Transverse colon (tissue), 4 donors: ENCODE measurements around the gene RABGGTA.

ENCODE experiments used
- CTCF ChIP-seq, 5 experiments: fragments of 200-600 bp in 3 of 5; fragments of 450-650 bp in 2 of 5; sonication (generic) in 3 of 5; IDR thresholded peaks; 1 replicate in 2 of 5; 2 replicates in 3 of 5; pipeline ENCODE4 v1.5.1; 2016 to 2017; ENCODE audit warnings: antibody characterized with exemption in 5 of 5, inconsistent platforms in 3 of 5, mild to moderate bottlenecking in 2 of 5, moderate library complexity in 1 of 5
- EP300 ChIP-seq: sonication (generic); formaldehyde crosslinking; IDR thresholded peaks from one replicate; pipeline ENCODE4 v1.6.1; 2017; ENCODE audit warnings: antibody characterized with exemption, low read depth
- POLR2A ChIP-seq: fragments of 450-650 bp; IDR thresholded peaks from one replicate; pipeline ENCODE4 v1.6.1; 2016; ENCODE audit warnings: antibody characterized with exemption, mild to moderate bottlenecking, moderate library complexity
- POLR2AphosphoS5 ChIP-seq, 3 donors: sonication (generic); formaldehyde crosslinking; IDR thresholded peaks; one replicate each; pipeline ENCODE4 v1.6.1; 2016; ENCODE audit warnings: antibody characterized with exemption in 3 of 3

- TF ChIP-seq EP300 (no peak), POLR2A (no peak), CTCF (IDR thresholded peaks at IDR 0.05) (no peak), POLR2AphosphoS5 (IDR thresholded peaks at IDR 0.05) (no peak)
These were observed 4.8 kb downstream of the RABGGTA start for GRCh38 chr14:24266344-24267244.
